Right hindlimb (tissue), 1 donor: ENCODE measurements around the gene ANKDD1B.
"Not testable (repeated sequence)": the region's sequence is repeated elsewhere in the genome, so short reads cannot be mapped to it uniquely, and the experiment has no call there.

Source experiments
- DNase-seq: peaks from one replicate; pipeline ENCODE4 v3.0.0-alpha.2; 2018

ANKDD1B gene

DNA sequence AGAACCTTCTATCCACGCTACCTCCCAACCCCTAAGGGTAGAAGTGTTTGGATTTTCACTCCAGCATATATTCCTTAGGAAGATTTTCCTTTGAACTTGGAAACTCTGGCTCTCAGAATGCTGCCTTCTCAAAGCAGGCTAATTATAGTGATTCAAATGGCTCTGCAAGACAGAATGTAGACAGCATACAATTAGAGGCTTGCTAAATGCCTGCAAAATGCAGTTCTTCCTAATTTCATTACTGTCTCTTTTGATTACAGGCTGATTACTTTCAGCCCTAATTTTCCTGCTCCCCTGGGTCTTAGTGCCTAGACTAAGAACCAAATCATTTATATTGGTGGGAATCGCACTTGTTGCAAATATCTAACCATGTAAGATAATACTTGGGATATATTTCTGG lies 50.8 kb downstream of the ANKDD1B start:
- DNase-seq, result no peak

- no peak for DNase-seq
These were observed 52.5 kb downstream of the ANKDD1B start for GRCh38 chr5:75663579-75664284.

DNA sequence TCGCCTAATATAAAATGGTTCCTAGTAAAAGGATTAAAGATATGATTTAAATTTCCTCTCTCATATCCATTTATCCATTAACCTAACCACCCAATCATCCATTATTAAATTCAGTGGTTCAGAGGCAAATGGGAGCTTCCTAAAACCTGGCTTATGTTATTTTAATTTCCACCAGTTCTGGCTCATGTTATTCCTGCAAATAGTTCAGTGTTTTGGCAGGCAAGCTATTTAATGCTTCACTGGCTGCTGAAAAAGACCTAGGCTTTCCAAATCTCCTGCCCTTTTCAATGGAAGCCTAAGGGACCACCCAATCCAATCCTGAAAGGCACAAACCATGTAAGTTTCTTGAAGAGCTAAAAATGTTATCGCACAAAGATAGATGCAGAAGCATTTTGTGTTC lies 53.7 kb downstream of the ANKDD1B start:
- DNase-seq, result no peak

DNA sequence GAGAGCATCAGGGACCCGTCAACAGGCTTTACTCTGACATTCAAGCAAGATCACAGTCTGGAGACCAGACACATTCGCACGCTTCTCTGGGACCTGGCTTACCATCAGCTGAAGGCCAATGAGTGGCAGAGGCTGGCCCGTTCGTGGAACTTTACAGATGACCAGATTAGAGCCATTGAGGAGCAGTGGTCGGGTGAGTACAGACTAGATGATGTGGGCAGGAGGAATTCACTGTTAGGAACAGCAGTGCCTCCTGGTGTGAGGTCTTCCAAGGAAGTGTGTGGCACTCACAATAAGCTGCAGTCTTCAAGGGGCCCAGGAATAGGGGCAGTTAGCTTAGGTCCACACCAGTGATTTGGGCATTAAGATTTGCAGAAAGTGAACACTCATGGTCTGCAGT lies 55.5 kb downstream of the ANKDD1B start:
- DNase-seq, result no peak

DNA sequence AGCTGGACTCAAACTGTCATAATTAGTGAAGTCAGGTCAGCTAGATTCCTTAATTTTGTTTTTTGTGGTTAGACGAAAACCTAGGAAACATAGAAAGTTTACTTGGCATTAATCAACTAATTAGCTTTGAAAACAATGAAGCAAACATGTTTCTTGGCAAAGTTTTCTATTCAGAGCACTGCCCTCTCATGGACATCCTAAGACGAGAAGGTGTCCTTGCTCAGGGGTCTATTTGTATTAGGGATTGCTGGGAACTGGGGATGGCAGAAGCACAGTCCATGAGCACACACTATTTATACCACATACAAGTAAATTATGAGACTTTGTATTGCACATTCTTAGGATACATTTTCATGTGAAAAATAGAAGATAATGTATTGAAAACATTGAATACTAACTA lies 56.3 kb downstream of the ANKDD1B start:
- no peak for DNase-seq

GRCh38 chr5:75668445-75668844 lies 57.2 kb downstream of the ANKDD1B start:
- DNase-seq, result no peak

DNA sequence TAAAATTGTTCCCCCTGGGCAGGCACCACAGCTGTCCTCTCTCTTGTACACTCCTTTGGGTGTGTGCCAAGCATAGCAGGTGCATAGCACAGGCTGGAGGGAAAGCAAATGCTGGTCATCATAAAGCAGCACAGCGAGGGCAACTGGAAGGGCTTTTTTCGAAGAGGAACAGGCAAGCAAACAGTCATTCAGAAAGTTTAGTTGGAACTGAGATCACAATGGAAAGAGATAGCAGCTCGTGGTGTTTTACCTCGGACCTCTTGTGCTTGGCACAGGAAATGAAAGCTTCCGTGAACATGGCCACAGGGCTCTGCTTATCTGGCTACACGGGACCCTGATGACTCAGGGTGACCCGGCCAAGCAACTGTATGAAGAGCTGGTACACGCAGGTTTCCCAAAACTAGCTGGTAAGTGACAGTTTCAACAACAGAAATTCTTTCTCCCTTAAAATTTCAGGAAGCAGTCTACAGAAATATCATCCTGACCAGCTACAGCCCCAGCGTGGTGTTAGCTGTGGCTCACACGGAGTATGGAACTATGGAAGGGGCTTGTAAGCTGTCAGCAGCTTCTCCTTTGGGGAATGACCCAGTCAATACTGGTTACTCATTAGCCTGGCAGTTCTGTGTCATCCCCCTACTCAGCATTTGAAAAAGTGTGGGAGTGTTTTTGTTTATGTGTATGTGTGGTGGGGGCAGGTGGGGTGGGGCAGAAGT lies 57.9 kb downstream of the ANKDD1B start:
- peak; percentile 62 for DNase-seq

DNA sequence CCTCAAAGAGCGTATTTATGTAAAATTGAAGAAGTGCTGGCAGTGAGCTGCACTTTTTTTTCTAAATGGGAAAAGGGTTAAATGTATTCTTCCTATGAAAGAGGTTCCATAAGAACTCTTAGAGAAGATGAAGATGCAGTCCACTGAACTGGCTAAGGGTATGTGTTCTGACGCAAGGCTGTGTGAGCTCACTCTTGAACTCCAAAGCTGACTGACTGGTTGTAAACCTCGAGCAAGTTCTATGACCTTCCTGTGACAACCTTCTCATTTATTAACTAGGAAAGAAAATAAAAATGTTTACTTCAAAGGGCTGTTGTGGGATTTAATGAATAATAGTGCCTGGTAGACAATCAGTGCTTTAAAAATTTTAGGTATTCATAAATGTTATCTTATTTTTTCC lies 59.3 kb downstream of the ANKDD1B start:
- no peak for DNase-seq

- no peak for DNase-seq
These were observed 60.3 kb downstream of the ANKDD1B start for GRCh38 chr5:75671506-75671905.

DNA sequence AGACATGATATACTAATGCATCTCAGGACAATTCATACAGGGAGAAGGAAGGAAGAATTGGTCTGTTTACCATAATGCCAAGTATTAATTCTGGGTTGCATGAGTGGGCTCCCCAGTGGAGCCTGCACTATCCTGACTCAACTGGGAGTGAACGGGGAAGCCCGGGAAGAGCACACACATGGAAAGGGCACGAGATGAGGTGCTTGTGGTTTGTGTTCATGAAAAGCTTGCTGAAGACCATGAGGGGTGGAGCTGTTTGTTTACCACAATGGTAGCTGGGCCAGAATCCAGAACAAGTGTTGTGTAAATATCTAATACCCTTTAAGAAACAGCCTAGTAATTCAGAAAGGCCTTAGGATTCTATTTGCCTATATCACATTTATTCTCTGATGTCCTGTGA lies 61.4 kb downstream of the ANKDD1B start:
- DNase-seq, result no peak

GRCh38 chr5:75675783-75676182 lies 64.5 kb downstream of the ANKDD1B start:
- DNase-seq, result no peak

- DNase-seq, result no peak
These were observed 66.4 kb downstream of the ANKDD1B start for GRCh38 chr5:75677607-75678006.

DNA sequence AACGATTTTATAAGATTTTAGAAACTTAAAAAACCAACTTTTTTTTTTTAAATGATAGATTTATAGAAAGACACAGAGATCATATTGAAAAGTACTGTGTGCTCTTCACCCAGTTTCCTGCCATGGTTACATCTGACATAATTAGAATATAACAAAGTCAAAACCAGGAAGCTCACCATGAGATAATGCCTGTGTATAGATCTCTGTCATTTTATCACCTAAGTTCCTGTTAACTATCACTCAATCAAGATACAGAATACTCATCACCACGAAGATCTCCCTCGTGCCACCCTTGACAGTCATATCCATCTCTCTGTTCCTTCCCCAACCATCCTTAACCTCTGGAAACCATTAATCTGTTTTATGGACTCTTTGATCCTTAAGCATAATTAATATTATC lies 66.9 kb downstream of the ANKDD1B start:
- no peak for DNase-seq

DNA sequence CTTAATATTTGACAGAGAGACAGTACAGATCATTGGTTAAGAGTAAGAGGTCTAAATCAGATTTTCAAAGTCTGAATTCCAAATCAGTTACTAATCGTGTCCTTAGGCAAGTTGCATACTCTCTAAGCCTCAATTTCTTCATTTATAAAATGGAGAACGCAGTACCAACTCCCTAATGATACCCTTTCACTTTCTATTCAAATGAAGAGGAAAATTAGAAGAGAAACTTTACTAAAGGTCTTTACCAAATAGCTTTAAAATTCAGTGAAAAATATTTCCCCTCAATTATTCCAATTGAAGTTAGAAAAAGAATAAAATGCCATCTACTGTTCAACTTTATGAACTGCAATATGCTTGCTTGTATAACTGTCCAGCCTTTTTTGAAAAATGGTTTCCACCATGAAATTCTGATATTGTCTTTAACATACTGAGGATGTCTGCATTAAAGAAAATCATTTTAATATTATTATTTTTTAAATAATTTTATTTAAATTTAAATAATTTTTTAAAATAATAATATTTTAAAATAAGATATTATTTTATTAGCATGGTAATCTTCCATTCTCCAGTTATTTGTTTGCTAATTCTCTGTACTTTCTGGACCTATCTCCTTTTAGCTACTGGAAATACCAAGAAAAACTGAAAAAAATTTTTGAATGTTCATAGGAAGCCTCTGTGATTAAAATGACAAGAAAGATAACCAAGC lies 70.0 kb downstream of the ANKDD1B start:
- no peak for DNase-seq

DNA sequence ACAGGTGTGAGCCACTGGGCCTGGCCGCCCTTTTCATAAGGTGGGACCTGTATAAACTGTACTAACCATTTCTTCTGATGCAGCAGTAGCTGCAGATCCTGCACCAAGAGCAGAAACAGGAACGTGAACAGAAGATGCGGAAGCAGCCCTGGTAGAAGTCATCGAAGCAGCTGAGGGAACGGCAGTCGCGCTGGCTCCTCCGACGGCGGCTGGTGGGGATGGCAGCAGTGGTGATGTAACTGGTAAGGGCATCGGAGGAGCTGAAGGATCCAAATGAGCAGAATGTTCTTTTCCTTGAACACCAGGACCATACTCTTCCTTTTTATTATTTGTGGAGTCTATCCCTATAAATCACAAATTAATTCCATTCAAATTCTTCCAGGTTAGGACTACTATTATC lies 73.9 kb downstream of the ANKDD1B start:
- no peak for DNase-seq

DNA sequence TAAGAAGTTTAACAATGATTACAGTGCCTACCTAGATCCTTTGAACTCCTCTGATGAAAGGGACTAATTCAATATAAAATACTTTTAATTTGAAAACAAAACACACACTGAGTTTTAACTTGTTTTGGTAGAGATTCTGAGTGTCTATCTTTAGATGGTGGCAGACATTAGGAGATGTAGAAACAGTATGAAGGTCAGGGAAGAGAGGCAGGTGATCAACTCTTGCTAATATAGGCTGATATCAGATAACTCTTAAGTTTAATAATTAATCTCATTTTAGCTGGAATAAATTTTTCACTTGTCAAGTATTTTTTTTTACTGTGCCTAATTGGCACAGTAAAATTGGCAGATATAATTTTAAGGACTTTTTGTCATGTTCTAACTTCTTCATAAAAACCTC lies 75.2 kb downstream of the ANKDD1B start:
- no peak for DNase-seq

GRCh38 chr5:75690669-75691068 lies 79.4 kb downstream of the ANKDD1B start:
- DNase-seq, result no peak

DNA sequence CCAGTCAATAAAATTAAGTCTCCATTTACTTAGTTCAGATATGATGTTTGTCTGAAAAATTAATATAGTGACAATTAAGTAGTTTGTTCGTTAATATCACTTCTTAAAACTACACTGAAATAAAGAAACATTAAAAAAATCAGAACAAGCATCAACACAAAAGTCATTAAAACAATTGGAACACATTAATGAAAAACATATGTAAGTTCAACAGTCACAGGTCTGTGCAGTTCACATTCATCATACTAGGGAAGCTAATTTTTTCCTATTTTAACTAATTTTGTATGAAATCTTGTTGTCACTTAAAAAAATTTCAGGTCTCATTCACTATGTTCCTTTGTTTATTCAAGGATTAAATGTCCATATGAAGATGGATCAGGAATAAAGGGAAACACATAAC lies 83.5 kb downstream of the ANKDD1B start:
- DNase-seq, result no peak

DNA sequence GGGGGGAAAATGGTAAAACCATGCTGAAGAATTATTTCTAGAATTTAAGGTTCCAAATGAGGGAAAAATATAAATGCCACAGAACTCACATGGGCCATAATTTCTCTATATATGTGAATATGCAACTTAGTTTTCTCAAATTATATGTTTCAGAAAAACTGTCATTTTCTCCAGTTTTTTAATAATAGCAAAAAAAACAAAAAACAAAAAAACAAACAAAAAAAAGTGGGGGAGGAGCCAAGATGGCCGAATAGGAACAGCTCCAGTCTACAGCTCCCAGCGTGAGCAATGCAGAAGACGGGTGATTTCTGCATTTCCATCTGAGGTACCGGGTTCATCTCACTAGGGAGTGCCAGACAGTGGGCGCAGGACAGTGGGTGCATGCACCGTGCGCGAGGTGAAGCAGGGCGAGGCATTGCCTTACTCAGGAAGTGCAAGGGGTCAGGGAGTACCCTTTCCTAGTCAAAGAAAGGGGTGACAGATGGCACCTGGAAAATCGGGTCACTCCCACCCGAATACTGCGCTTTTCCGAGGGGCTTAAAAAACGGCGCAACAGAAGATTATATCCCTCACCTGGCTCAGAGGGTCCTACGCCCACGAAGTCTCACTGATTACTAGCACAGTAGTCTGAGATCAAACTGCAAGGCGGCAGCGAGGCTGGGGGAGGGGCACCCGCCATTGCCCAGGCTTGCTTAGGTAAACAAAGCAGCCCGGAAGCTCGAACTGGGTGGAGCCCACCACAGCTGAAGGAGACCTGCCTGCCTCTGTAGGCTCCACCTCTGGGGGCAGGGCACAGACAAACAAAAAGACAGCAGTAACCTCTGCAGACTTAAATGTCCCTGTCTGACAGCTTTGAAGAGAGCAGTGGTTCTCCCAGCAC lies 84.5 kb downstream of the ANKDD1B start:
- not testable (repeated sequence) for DNase-seq

DNA sequence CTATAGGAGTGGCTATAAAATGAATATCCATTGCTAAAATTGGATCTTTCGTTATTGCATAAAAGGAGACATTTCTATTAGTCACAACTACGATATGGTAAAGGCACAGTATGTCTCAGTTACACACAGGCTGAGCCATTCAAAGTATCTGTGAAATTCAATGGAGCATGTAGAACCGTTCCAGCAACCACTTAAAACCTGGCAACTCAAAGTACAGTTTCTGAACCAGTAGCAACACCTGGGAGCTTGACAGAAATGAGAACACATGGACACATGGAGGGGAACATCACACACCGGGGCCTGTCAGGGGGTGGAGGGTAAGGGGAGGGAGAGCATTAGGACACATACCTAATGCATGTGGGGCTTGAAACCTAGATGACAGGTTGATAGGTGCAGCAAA lies 90.6 kb downstream of the ANKDD1B start:
- DNase-seq, result no peak

DNA sequence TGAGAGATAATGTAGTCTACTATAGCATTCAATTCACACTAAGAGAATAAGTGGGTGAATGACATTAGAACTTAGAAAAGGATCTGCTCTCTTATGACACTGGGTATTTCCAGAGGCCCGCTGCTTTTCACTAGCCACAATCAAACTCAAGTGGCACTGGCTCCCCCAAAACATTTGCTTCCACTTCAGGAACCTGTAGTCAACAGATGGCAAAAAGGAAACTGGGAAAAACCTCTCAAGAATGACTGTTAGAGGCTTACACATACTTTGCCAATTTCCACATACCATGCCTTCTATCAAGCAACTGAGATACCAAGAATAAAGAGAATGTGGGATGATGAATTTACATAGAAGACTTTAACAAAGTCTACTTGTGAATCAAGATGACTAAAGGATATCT lies 94.8 kb downstream of the ANKDD1B start:
- no peak for DNase-seq

GRCh38 chr5:75706775-75707174 lies 95.5 kb downstream of the ANKDD1B start:
- DNase-seq, result no peak

- no peak for DNase-seq
These were observed 96.8 kb downstream of the ANKDD1B start for GRCh38 chr5:75707911-75708509.
